SK-N-SH (cell line): Measurements from ENCODE around the gene NOL4L. TPM values are rescaled to one million over a fixed set of nuclear protein-coding genes. Genes with fewer than 3 reads are reported as not detected.

Experiments used
- CTCF ChIA-PET: fragments of 300-600, 350-600 bp; formaldehyde crosslinking; extraction: SDS; loops from one replicate; lab custom pipeline; 2021; lab: Yijun Ruan, JAX
- POLR2A ChIA-PET: fragments of 350-600 bp; sonication (Branson Sonifier 250); formaldehyde crosslinking; extraction: SDS; loops from one replicate; lab custom pipeline; 2020; ENCODE audit warnings: antibody characterized with exemption, inconsistent platforms; lab: Yijun Ruan, JAX
- DNase-seq: peaks from one replicate; pipeline ENCODE4 v3.0.0; 2012
- H2AFZ ChIP-seq: fragments of 200-600 bp; sonication (generic); 2 replicates; pipeline ENCODE4 v1.8.1; 2016; ENCODE audit warnings: antibody characterized with exemption, mild to moderate bottlenecking, low read depth
- H3F3A ChIP-seq: fragments of 200-600 bp; sonication (generic); replicated peaks from 2 replicates; pipeline ENCODE3; 2016; ENCODE audit warnings: antibody characterized with exemption, mild to moderate bottlenecking; ENCODE audit not compliant: insufficient read depth
- H3K27ac ChIP-seq, 2 experiments: fragments of 200-500 bp in 1 of 2; fragments of 200-600 bp in 1 of 2; sonication (Bioruptor generic) in 1 of 2; sonication (generic), shearing (Covaris generic) in 1 of 2; 2 replicates each; pipeline versions ENCODE4 v1.5.1 to v1.6.1; 2014 to 2016; ENCODE audit warnings: low read depth in 2 of 2, inconsistent platforms in 1 of 2, low read length in 1 of 2, mild to moderate bottlenecking in 1 of 2, mixed read lengths in 1 of 2
- H3K27me3 ChIP-seq: fragments of 200-600 bp; sonication (generic), shearing (Covaris generic); 2 replicates; pipeline ENCODE4 v1.6.1; 2016; ENCODE audit warnings: mixed run types; ENCODE audit not compliant: insufficient read depth
- H3K36me3 ChIP-seq, 2 experiments: fragments of 200-500 bp in 1 of 2; fragments of 200-600 bp in 1 of 2; sonication (Bioruptor generic) in 1 of 2; sonication (generic) in 1 of 2; replicated peaks in 1 of 2; 2 replicates each; pipeline versions ENCODE3 to v1.5.1; 2014 to 2016; ENCODE audit warnings: low read length in 1 of 2, mild to moderate bottlenecking in 1 of 2; ENCODE audit not compliant: insufficient read depth in 2 of 2, control insufficient read depth in 1 of 2
- H3K4me1 ChIP-seq, 2 experiments: fragments of 200-500 bp in 1 of 2; fragments of 200-600 bp in 1 of 2; sonication (Bioruptor generic) in 1 of 2; sonication (generic), shearing (Covaris generic) in 1 of 2; 2 replicates each; pipeline versions ENCODE4 v1.5.1 to v1.6.1; 2014 to 2016; ENCODE audit warnings: low read depth in 1 of 2, low read length in 1 of 2, mixed run types in 1 of 2; ENCODE audit not compliant: insufficient read depth in 2 of 2, control insufficient read depth in 1 of 2
- H3K4me2 ChIP-seq: fragments of 200-600 bp; sonication (generic), shearing (Covaris generic); 2 replicates; pipeline ENCODE4 v1.6.1; 2017; ENCODE audit warnings: mixed run types
- H3K4me3 ChIP-seq, 2 experiments: fragments of 200-500 bp in 1 of 2; fragments of 200-600 bp in 1 of 2; sonication (Bioruptor generic) in 1 of 2; sonication (generic), shearing (Covaris generic) in 1 of 2; 2 replicates each; pipeline versions ENCODE4 v1.5.1 to v1.8.1; 2014 to 2016; ENCODE audit warnings: low read depth in 2 of 2, inconsistent platforms in 1 of 2, low read length in 1 of 2, mild to moderate bottlenecking in 1 of 2, mixed read lengths in 1 of 2, moderate library complexity in 1 of 2
- H3K79me2 ChIP-seq: fragments of 200-600 bp; sonication (generic); 2 replicates; pipeline ENCODE4 v1.8.1; 2017; ENCODE audit warnings: mild to moderate bottlenecking; ENCODE audit not compliant: insufficient read depth
- H3K9ac ChIP-seq: fragments of 200-600 bp; sonication (generic); 2 replicates; pipeline ENCODE4 v1.6.1; 2017; ENCODE audit warnings: mixed run types
- H3K9me2 ChIP-seq: fragments of 200-600 bp; sonication (generic); 2 replicates; pipeline ENCODE4 v1.6.1; 2017; ENCODE audit warnings: mixed run types
- H3K9me3 ChIP-seq: fragments of 200-600 bp; sonication (generic); 2 replicates; pipeline ENCODE4 v1.6.1; 2017; ENCODE audit warnings: mixed run types, mild to moderate bottlenecking, moderate library complexity
- H4K20me1 ChIP-seq: fragments of 200-600 bp; sonication (generic); 2 replicates; pipeline ENCODE4 v1.6.1; 2017; ENCODE audit warnings: mild to moderate bottlenecking, mixed run types; ENCODE audit not compliant: insufficient read depth
- CTCF ChIP-seq: fragments of 200-600 bp; sonication (generic); IDR thresholded peaks from 2 replicates; pipeline ENCODE4 v1.6.1; 2017; ENCODE audit warnings: antibody characterized with exemption, mild to moderate bottlenecking, moderate library complexity
- ELF1 ChIP-seq: IDR thresholded peaks from 2 replicates; pipeline ENCODE4 v1.4.0; 2012
- FOSL2 ChIP-seq: IDR thresholded peaks from 2 replicates; pipeline ENCODE4 v1.4.0; 2012; ENCODE audit warnings: low read depth, mild to moderate bottlenecking, moderate library complexity, borderline replicate concordance
- FOXJ3 ChIP-seq: sonication (generic); formaldehyde crosslinking; IDR thresholded peaks from 2 replicates; pipeline ENCODE4 v1.5.1; 2020; ENCODE audit warnings: mild to moderate bottlenecking, missing genetic modification reagents
- GABPA ChIP-seq: IDR thresholded peaks from 2 replicates; pipeline ENCODE4 v1.4.0; 2012; ENCODE audit warnings: low read depth, mild to moderate bottlenecking
- GATA2 ChIP-seq: sonication (generic); formaldehyde crosslinking; IDR thresholded peaks from 2 replicates; pipeline ENCODE4 v1.5.0; 2020; ENCODE audit warnings: mild to moderate bottlenecking, missing genetic modification reagents
- MEF2A ChIP-seq: IDR thresholded peaks from 2 replicates; pipeline ENCODE4 v1.4.0; 2012; ENCODE audit warnings: low read depth, borderline replicate concordance
- MXI1 ChIP-seq: IDR thresholded peaks from 2 replicates; pipeline ENCODE4 v1.6.1; 2012; ENCODE audit warnings: mild to moderate bottlenecking, low read depth, low read length, improper control_type of control experiment
- NFIC ChIP-seq: IDR thresholded peaks from 2 replicates; pipeline ENCODE4 v1.4.0; 2012; ENCODE audit warnings: borderline replicate concordance
- NRF1 ChIP-seq: IDR thresholded peaks from 2 replicates; pipeline ENCODE4 v1.6.1; 2012; ENCODE audit warnings: low read depth, mild to moderate bottlenecking, low read length
- RFX5 ChIP-seq: IDR thresholded peaks from 2 replicates; pipeline ENCODE4 v1.6.1; 2012; ENCODE audit warnings: mild to moderate bottlenecking, improper control_type of control experiment, low read length
- RXRA ChIP-seq: IDR thresholded peaks from 2 replicates; pipeline ENCODE4 v1.4.0; 2012; ENCODE audit warnings: low read depth, mild to moderate bottlenecking, borderline replicate concordance
- SIN3A ChIP-seq: IDR thresholded peaks from 2 replicates; pipeline ENCODE4 v1.6.1; 2012; ENCODE audit warnings: low read depth, mild to moderate bottlenecking, low read length, moderate library complexity, borderline replicate concordance
- TAF1 ChIP-seq: IDR thresholded peaks from 2 replicates; pipeline ENCODE4 v1.6.1; 2012; ENCODE audit warnings: low read depth, mild to moderate bottlenecking, low read length, moderate library complexity, borderline replicate concordance
- USF2 ChIP-seq: fragments of 150-350 bp; IDR thresholded peaks from 2 replicates; pipeline ENCODE4 v1.6.1; 2017; ENCODE audit warnings: antibody characterized with exemption, low read length, low read depth, borderline replicate concordance
- WGBS: methylation state at CpG from one replicate; pipeline ENCODE4 v1.1.6; 2017; ENCODE audit warnings: low lambda C conversion rate; 5-methylcytosine and 5-hydroxymethylcytosine counted together
- polyA plus RNA-seq, 3 experiments: library from polyadenylated mRNA; depleted of rRNA; stranded (reverse); fragments of >200 nt; gene quantifications; 2 replicates each; pipeline ENCODE4 v1.2.3, GENCODE V29; 2012

NOL4L gene
- polyA plus RNA-seq, 1 of the 3 experiments (the other 2 are of a cell fraction), result 14.3 TPM

DNA sequence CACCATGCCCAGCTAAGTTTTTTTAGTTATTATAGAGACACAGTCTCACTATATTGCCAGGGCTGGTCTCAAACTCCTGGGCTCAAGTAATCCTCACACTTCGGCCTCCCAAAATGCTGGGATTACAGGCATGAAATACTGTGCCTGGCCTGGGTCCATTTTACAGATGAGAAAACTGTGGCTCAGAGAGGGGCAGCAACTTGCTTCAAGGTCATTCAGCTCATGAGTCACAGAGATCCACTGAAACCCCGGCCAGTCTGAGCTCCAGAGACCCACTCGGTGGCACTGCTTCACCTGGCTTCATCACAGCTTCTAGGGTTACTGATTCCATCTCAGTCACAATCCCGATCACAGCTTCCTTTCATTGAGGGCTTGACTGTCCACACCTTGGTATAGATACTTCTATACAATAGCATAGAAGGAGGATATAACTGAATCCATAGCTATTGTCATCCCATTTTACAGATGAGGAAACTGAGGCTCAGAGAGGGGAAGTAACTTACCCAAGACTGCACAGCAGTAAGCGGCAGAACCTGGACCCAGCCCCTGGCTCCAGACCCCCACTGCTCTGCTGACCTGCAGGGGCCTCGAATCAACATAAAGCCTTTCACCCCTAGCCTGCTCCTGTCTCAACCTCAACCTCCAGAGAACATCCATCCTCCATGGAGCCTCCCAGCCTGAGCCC lies 11.8 kb downstream of the NOL4L start:
- Histone ChIP-seq H3K27me3 (no peaks in the 10 kb centered on the region), H3K27ac (no peak overlapping the region), H3K4me2 (no peak overlapping the region), H3K9ac (no peak overlapping the region), H2AFZ (no peak overlapping the region), H3F3A (no peaks in the 10 kb centered on the region), H3K9me2 (no peaks in the 10 kb centered on the region), H3K36me3 (no peaks in the 10 kb centered on the region), H3K4me1 (peaks cover 0 to 5% of the 10 kb centered on the region in 2 experiments; a peak in 1 of 4 replicates), H3K4me3 (no peak overlapping the region), H4K20me1 (no peaks in the 10 kb centered on the region), H3K9me3 (no peaks in the 10 kb centered on the region), H3K79me2 (no peaks in the 10 kb centered on the region)
- POLR2A ChIA-PET, result no interaction called here
- no peak for TF ChIP-seq MEF2A
- no peak for TF ChIP-seq ELF1
- no peak for TF ChIP-seq NRF1
- TF ChIP-seq FOXJ3, result no peak
- TF ChIP-seq NFIC, result no peak
- TF ChIP-seq CTCF, result no peak
- no peak for TF ChIP-seq USF2
- TF ChIP-seq GABPA, result no peak
- no peak for TF ChIP-seq TAF1
- no peak for TF ChIP-seq RXRA
- TF ChIP-seq RFX5, result no peak
- no peak for TF ChIP-seq SIN3A
- TF ChIP-seq GATA2 (CRISPR knock-in tag), result no peak
- 90% methylated on average over 6 of the region's 6 CpGs for WGBS
- no peak for DNase-seq
- CTCF ChIA-PET, result interaction anchor here (1.2 to 3.0 kb wide), 4 partner anchors 45 to 79 kb away, joined by 3 to 13 read pairs (median 3); no protein-coding TSS in a partner anchor

DNA sequence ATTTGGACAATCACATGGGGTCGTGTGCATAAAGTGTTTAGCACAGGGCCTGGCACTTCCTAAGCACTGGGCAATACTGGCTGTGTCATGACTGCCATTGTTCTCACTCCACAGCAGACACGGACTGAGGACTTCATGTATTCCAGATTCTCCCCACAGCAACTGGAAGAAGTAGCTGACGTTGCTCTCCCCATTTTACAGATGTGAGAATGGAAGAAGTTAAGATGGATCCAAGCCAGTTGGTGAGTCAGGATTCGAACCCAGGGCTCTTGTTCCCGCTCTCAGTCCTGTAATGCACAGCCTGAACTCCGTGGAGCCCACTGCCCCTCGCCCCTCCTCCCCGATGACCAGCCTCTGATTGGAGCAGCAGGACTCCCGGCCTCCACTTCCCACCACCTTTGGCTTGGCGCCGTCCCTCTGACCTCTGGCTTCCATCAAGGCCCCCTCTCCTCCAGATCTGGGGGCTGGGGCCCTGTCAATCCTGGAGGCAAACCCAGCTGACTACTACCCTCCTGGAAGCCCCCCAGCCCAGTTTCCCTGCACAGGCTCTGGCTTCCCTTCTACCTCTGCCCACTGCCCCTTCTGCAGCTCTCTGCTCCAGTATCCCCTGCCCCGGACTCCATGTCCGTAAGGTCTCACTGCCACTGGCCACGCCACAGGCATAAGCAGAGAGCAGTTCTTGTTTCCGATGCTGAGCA lies 12.7 kb downstream of the NOL4L start:
- H3K4me1 ChIP-seq, result peaks cover 0 to 9% of the 10 kb centered on the region in 2 experiments; a peak in 1 of 4 replicates
- no peak for TF ChIP-seq GATA2 (CRISPR knock-in tag)
- TF ChIP-seq FOSL2, result no peak
- TF ChIP-seq MXI1, result no peak
- no peak for TF ChIP-seq NRF1
- TF ChIP-seq, all 33 proteins: peak for 0
- H2AFZ ChIP-seq, result no peak overlapping the region
- no peaks in the 10 kb centered on the region for H3K27me3 ChIP-seq
- ChIA-PET CTCF (interaction anchor here (1.2 to 3.0 kb wide), 3 partner anchors 44 to 78 kb away, joined by 3 to 13 read pairs (median 3); no protein-coding TSS in a partner anchor), POLR2A (no interaction called here)
- no peaks in the 10 kb centered on the region for H3K79me2 ChIP-seq
- no peaks in the 10 kb centered on the region for H4K20me1 ChIP-seq
- no peak for DNase-seq
- no peak overlapping the region for H3K9ac ChIP-seq
- no peak overlapping the region for H3K4me3 ChIP-seq
- H3K27ac ChIP-seq, result no peak overlapping the region
- no peak overlapping the region for H3K4me2 ChIP-seq
- H3K36me3 ChIP-seq, result no peaks in the 10 kb centered on the region
- H3K9me2 ChIP-seq, result no peaks in the 10 kb centered on the region
- no peaks in the 10 kb centered on the region for H3F3A ChIP-seq
- 82% methylated on average over 15 of the region's 15 CpGs for WGBS
- H3K9me3 ChIP-seq, result no peaks in the 10 kb centered on the region
